DOHH2 (cell line): ENCODE results near the gene NEMP1.
"Not testable (repeated sequence)": the region's sequence is repeated elsewhere in the genome, so short reads cannot be mapped to it uniquely, and the experiment has no call there.

Experiments used
- H3F3A ChIP-seq: fragments of 200-600 bp; sonication (generic), shearing (Covaris generic); 2 replicates; pipeline ENCODE4 v1.6.0; 2016; ENCODE audit warnings: antibody characterized with exemption, mild to moderate bottlenecking; ENCODE audit not compliant: control insufficient read depth, insufficient read depth
- H3K27ac ChIP-seq: fragments of 200-600 bp; sonication (generic); 2 replicates; pipeline ENCODE4 v1.5.1; 2014; ENCODE audit warnings: low read depth, mild to moderate bottlenecking, low read length, moderate library complexity
- H3K27me3 ChIP-seq: fragments of 200-600 bp; sonication (generic); 2 replicates; pipeline ENCODE4 v1.6.1; 2014; ENCODE audit warnings: mild to moderate bottlenecking, low read length, mixed read lengths; ENCODE audit not compliant: control insufficient read depth
- H3K36me3 ChIP-seq: fragments of 200-600 bp; sonication (generic); 2 replicates; pipeline ENCODE4 v1.6.1; 2014; ENCODE audit warnings: mild to moderate bottlenecking, low read length, moderate library complexity, mixed read lengths; ENCODE audit not compliant: control insufficient read depth
- H3K4me1 ChIP-seq: fragments of 200-600 bp; sonication (generic); 2 replicates; pipeline ENCODE4 v1.6.1; 2014; ENCODE audit warnings: mild to moderate bottlenecking, low read length, mixed read lengths; ENCODE audit not compliant: control insufficient read depth
- H3K4me2 ChIP-seq: fragments of 200-600 bp; sonication (generic); 2 replicates; pipeline ENCODE4 v1.6.0; 2014; ENCODE audit warnings: mild to moderate bottlenecking, low read length, moderate library complexity
- H3K4me3 ChIP-seq: fragments of 200-600 bp; sonication (generic); 2 replicates; pipeline ENCODE4 v1.5.1; 2014; ENCODE audit warnings: mild to moderate bottlenecking, low read length, mixed read lengths
- H3K79me2 ChIP-seq: fragments of 200-600 bp; sonication (generic); 2 replicates; pipeline ENCODE4 v1.6.1; 2014; ENCODE audit warnings: mild to moderate bottlenecking, low read length, mixed read lengths; ENCODE audit not compliant: control insufficient read depth
- H3K9me2 ChIP-seq: fragments of 200-600 bp; sonication (generic); replicated peaks from 2 replicates; pipeline ENCODE4 v1.6.1; 2014; ENCODE audit warnings: mild to moderate bottlenecking, low read length, mixed read lengths; ENCODE audit not compliant: control insufficient read depth
- H3K9me3 ChIP-seq: fragments of 200-600 bp; sonication (generic); 2 replicates; pipeline ENCODE4 v1.6.1; 2014; ENCODE audit warnings: antibody characterized with exemption, low read length, mixed read lengths; ENCODE audit not compliant: control insufficient read depth, insufficient read depth
- H4K20me1 ChIP-seq: fragments of 200-600 bp; sonication (generic); 2 replicates; pipeline ENCODE4 v1.6.0; 2014; ENCODE audit warnings: low read depth, mild to moderate bottlenecking, antibody characterized with exemption, low read length, moderate library complexity; ENCODE audit not compliant: control insufficient read depth, insufficient read depth
- EZH2phosphoT487 ChIP-seq: fragments of 200-600 bp; sonication (generic); IDR thresholded peaks from 2 replicates; pipeline ENCODE4 v1.6.1; 2017; ENCODE audit warnings: borderline replicate concordance, mild to moderate bottlenecking, antibody characterized with exemption, low read length, moderate library complexity, mixed read lengths
- TF ChIP-seq, protein P1 (sequence below): fragments of 200-600 bp; sonication (generic); IDR thresholded peaks from one replicate; pipeline ENCODE4 v1.5.1; 2014; ENCODE audit warnings: antibody characterized with exemption, mild to moderate bottlenecking, low read depth, low read length; ENCODE audit not compliant: poor library complexity, severe bottlenecking

NEMP1 gene

DNA sequence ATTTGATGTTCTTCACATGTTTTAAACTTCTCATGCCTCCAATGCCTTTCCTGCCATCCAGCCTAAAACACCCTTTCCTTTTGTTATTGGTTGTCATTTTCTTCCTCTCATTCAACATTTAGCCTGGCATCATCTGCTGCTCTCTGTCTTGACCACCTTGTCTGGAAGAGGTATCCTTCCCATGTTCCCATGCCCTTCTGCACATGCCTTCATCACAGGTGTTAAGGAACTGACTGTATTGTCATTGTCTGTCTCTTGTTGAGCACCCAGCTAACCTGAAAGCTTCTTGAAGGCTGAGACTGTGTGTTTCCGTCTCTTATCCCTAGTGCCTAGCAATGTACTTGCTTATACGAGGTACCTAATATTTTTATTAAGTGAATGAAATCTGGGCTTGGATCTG, 45.2 kb upstream of the NEMP1 start:
- Histone ChIP-seq H3K79me2 (no peaks in the 10 kb centered on the region), H3K9me2 (no peaks in the 10 kb centered on the region), H3K4me3 (no peak overlapping the region), H3K9me3 (peaks cover 7% of the 10 kb centered on the region; the same call in 1 of the 2 replicates), H3K27ac (no peak overlapping the region), H4K20me1 (no peaks in the 10 kb centered on the region), H3K4me1 (peaks cover 32% of the 10 kb centered on the region), H3F3A (no peaks in the 10 kb centered on the region), H3K27me3 (peaks cover 25% of the 10 kb centered on the region), H3K4me2 (no peak overlapping the region), H3K36me3 (no peaks in the 10 kb centered on the region)
- no peak for TF ChIP-seq EZH2phosphoT487
- TF ChIP-seq, protein P1, sequence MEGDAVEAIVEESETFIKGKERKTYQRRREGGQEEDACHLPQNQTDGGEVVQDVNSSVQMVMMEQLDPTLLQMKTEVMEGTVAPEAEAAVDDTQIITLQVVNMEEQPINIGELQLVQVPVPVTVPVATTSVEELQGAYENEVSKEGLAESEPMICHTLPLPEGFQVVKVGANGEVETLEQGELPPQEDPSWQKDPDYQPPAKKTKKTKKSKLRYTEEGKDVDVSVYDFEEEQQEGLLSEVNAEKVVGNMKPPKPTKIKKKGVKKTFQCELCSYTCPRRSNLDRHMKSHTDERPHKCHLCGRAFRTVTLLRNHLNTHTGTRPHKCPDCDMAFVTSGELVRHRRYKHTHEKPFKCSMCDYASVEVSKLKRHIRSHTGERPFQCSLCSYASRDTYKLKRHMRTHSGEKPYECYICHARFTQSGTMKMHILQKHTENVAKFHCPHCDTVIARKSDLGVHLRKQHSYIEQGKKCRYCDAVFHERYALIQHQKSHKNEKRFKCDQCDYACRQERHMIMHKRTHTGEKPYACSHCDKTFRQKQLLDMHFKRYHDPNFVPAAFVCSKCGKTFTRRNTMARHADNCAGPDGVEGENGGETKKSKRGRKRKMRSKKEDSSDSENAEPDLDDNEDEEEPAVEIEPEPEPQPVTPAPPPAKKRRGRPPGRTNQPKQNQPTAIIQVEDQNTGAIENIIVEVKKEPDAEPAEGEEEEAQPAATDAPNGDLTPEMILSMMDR = no peak

DNA sequence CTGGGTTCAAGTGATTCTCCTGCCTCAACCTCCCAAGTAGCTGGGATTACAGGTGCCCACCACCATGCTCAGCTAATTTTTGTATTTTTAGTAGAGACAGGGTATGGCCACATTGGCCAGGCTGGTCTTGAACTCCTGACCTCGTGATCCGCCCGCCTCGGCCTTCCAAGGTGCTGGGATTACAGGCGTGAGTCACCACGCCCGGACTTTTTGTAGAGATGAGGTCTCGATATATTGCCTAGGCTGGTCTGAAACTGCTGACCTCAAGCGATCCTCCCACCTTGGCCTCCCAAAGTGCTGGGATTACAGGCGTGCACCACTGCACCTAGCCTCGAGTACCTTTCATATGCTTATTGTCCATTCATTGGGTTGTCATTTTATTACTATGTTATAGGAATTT, 42.1 kb upstream of the NEMP1 start:
- H3K36me3 ChIP-seq, H3K27me3 ChIP-seq, H3K4me2 ChIP-seq, H3K79me2 ChIP-seq, H3K9me3 ChIP-seq, H3K4me3 ChIP-seq, H3K27ac ChIP-seq, H3K9me2 ChIP-seq, H4K20me1 ChIP-seq, H3F3A ChIP-seq: not testable (repeated sequence)
- H3K4me1 ChIP-seq = peaks cover 23% of the 10 kb centered on the region

DNA sequence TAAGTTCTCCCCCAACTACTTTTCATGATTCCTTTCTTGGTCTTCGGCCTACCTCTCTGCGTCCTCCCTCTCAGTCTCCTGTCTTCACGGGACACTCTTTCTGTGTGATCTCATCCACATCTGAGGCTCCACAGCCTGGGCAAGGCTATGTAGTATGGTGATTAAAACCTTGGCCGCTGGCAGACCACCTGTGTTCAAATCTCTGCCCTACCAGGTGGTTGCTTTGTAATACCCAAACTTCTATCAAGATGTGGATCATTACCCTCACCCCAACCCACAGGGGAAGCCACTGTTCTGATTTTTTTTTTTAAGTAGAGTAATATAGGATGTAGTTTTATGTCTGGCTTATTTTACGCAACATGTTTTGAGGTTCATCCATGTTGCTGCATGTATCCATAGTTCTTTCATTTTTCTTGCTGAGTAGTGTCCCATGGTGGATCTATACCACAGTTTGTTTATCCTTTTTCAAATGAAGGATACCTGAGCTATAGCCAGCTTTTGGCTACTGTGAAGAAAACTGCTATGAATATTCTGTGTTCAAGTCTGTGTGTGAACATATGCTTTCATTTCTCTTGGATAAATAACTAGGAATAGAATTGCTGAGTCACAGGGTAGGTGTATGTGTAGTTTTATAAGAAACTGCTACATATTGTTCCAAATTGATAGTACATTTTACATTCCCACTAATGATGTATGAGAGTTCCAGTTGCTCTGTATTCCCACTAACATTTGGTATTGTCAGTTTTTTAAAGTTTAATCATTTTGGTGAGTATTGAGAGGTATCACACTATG, 40.9 kb upstream of the NEMP1 start:
- Histone ChIP-seq H3K4me1 (peaks cover 21% of the 10 kb centered on the region), H3K79me2 (no peaks in the 10 kb centered on the region), H3K4me3 (peak overlapping the region; percentile 37), H3K27me3 (peaks cover 1% of the 10 kb centered on the region), H3K36me3 (no peaks in the 10 kb centered on the region), H3K9me3 (peaks cover 7% of the 10 kb centered on the region; the same call in 1 of the 2 replicates), H4K20me1 (no peaks in the 10 kb centered on the region), H3K9me2 (no peaks in the 10 kb centered on the region), H3K4me2 (peak overlapping the region; percentile 46), H3F3A (no peaks in the 10 kb centered on the region), H3K27ac (0 out of 2 replicates have a peak overlapping the region, but pooled peaks have one; percentile 10)
- TF ChIP-seq, protein P1 = no peak

DNA sequence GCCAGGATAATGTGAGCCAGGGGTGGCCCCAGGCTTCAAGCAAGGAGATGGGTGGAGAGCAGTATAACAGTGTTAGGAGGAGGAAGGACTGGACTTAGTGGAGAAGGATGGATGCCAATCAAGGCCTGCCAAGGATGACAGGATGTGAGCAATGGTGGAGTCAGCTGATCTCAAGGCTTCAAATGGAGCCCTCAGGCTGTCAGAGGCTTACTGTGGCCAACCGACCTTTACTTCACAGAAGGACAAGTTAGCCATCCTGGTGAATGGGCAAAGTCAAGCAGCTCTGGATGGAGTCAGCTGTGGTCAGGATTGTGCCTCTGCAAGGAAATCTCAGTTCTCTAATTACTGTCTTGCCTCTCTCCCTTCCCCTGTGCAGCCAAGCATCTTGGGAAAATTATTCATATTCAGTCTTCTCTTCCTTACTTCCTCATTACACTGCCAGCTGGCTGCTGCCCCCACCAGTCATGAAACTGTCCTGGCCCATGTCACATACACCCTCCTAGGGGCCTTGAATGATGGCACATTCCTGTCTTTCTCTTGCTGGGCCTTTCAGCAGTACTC, 40.2 kb upstream of the NEMP1 start:
- H3K27me3 ChIP-seq = no peaks in the 10 kb centered on the region
- no peak for TF ChIP-seq EZH2phosphoT487
- TF ChIP-seq, protein P1 = peak; percentile 37
- no peaks in the 10 kb centered on the region for H3K79me2 ChIP-seq
- peak overlapping the region; percentile 46 for H3K4me2 ChIP-seq
- peaks cover 16% of the 10 kb centered on the region for H3K4me1 ChIP-seq
- no peaks in the 10 kb centered on the region for H3F3A ChIP-seq
- H3K36me3 ChIP-seq = no peaks in the 10 kb centered on the region
- H3K27ac ChIP-seq = 0 out of 2 replicates have a peak overlapping the region, but pooled peaks have one; percentile 10
- H3K9me3 ChIP-seq = peaks cover 3% of the 10 kb centered on the region; the same call in 1 of the 2 replicates
- H3K4me3 ChIP-seq = peak overlapping the region; percentile 37
- no peaks in the 10 kb centered on the region for H3K9me2 ChIP-seq
- H4K20me1 ChIP-seq = no peaks in the 10 kb centered on the region
